ENCODE results near the gene WDR4.

GRCh38 chr21:42847726-42848125, 31.6 kb downstream of the WDR4 start:
- TF ChIP-seq ATF2 (IDR thresholded peaks at IDR 0.05; ENCODE audit: low read length) (no peak), NR2C1 (IDR thresholded peaks at IDR 0.05) (no peak), CHD2 (IDR thresholded peaks at IDR 0.05; ENCODE audit: borderline replicate concordance, low read depth, low read length) (no peak), SMAD1 (IDR thresholded peaks at IDR 0.05; ENCODE audit: low read depth, partially characterized antibody) (no peak)
- TF ChIP-seq, protein P1, sequence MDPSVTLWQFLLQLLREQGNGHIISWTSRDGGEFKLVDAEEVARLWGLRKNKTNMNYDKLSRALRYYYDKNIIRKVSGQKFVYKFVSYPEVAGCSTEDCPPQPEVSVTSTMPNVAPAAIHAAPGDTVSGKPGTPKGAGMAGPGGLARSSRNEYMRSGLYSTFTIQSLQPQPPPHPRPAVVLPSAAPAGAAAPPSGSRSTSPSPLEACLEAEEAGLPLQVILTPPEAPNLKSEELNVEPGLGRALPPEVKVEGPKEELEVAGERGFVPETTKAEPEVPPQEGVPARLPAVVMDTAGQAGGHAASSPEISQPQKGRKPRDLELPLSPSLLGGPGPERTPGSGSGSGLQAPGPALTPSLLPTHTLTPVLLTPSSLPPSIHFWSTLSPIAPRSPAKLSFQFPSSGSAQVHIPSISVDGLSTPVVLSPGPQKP (IDR thresholded peaks at IDR 0.05; ENCODE audit: low read depth, low read length), result no peak
